Liver (tissue), 2 donors: ENCODE measurements around the gene KRTAP5-11.

Experiments
- CTCF ChIP-seq: fragments of 150-350 bp; IDR thresholded peaks from 2 replicates; pipeline ENCODE4 v1.5.1; 2017; ENCODE audit warnings: improper control_type of control experiment, low read depth, low read length; ENCODE audit not compliant: missing input control
- YY1 ChIP-seq: IDR thresholded peaks from 2 replicates; pipeline ENCODE4 v1.6.1; 2016; ENCODE audit warnings: antibody characterized with exemption, mild to moderate bottlenecking
- TF ChIP-seq, protein P1 (sequence below): IDR thresholded peaks from 2 replicates; pipeline ENCODE4 v1.6.1; 2016; ENCODE audit warnings: antibody characterized with exemption
- donor health status: healthy.

DNA sequence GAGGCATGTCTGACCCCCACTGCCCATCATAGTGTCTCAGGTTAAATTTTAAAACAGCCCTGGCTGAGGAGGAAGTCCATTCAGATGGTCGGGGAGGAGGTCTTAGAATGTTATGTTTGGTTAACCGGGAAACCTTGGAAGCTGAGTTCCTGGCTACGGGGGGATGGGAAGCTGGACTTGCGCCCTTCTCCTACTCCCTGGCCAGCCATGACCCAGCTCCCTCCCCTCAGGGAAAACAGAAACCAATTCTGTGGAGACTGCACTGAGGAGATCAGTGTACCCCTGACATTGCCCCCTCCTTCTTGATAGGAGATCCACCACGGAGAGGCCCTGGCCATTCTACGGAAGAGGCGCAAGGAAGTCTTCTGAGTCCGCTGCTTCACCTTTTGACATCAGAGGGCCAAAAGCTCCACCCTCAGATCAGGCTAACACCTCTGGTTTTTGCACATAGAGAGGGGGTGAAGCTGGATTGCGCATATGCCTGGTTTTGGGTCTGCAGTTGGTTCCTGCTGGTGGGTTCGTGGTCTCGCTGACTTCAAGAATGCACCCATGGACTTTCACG lies 37.2 kb downstream of the KRTAP5-11 start:
- TF ChIP-seq CTCF (no peak), YY1 (no peak)
- TF ChIP-seq, protein P1, sequence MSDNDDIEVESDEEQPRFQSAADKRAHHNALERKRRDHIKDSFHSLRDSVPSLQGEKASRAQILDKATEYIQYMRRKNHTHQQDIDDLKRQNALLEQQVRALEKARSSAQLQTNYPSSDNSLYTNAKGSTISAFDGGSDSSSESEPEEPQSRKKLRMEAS: no peak
